Testis (tissue), 3 donors: ENCODE data around the gene EIF4E. TPM values are rescaled to one million over a fixed set of nuclear protein-coding genes. Genes with fewer than 3 reads are reported as not detected.
A peak's percentile ranks its signal among the peaks of the same experiment; 100 is the strongest.
"Not testable (repeated sequence)": the region's sequence is repeated elsewhere in the genome, so short reads cannot be mapped to it uniquely, and the experiment has no call there.

Source experiments
- DNase-seq: peaks from one replicate; pipeline ENCODE4 v3.0.0-alpha.2; 2019
- H3K27ac ChIP-seq, 2 donors: fragments of 200-600 bp; sonication (generic); one replicate each; pipeline ENCODE4 v1.5.1; 2019
- H3K27me3 ChIP-seq: fragments of 200-600 bp; sonication (generic); one replicate; pipeline ENCODE4 v1.5.1; 2019
- H3K36me3 ChIP-seq: fragments of 200-600 bp; sonication (generic); one replicate; pipeline ENCODE4 v1.5.1; 2017; ENCODE audit warnings: low read depth; ENCODE audit errors: missing control alignments
- H3K4me1 ChIP-seq: fragments of 200-600 bp; sonication (generic); one replicate; pipeline ENCODE4 v1.5.1; 2019
- H3K4me3 ChIP-seq, 2 donors: fragments of 200-600 bp; sonication (generic); one replicate each; pipeline ENCODE4 v1.5.1; 2017 to 2019
- H3K9me3 ChIP-seq: fragments of 200-600 bp; sonication (generic); one replicate; pipeline ENCODE4 v1.5.1; 2017
- CTCF ChIP-seq, 3 experiments: fragments of 450-650 bp in 2 of 3; fragments of 200-600 bp in 1 of 3; sonication (generic) in 1 of 3; IDR thresholded peaks; one replicate each; pipeline ENCODE4 v1.5.1; 2016 to 2019; ENCODE audit warnings: antibody characterized with exemption in 3 of 3, mild to moderate bottlenecking in 2 of 3, moderate library complexity in 1 of 3
- POLR2A ChIP-seq: fragments of 450-650 bp; IDR thresholded peaks from one replicate; pipeline ENCODE4 v1.6.1; 2017; ENCODE audit warnings: antibody characterized with exemption, mild to moderate bottlenecking, moderate library complexity
- WGBS, 2 donors: methylation state at CpG; one replicate each; pipeline ENCODE4 v1.1.5; 2018; 5-methylcytosine and 5-hydroxymethylcytosine counted together
- intact Hi-C: fragments of 100-400 bp; cut with DNase I; formaldehyde crosslinking; loops from one replicate; pipeline ENCODE4 v1.15.1; 2023; ENCODE audit warnings: low total_unique reads
- polyA plus RNA-seq: library from polyadenylated mRNA; stranded (reverse); fragments of 350-450 nt; fragmentation: Illumina TruSeq; extraction: RNeasy Lipid Tissue Mini Kit (QIAGEN cat#74804); gene quantifications from one replicate; pipeline ENCODE4 v1.2.3, GENCODE V29; 2014; ENCODE audit warnings: low read depth, low replicate concordance; ENCODE audit not compliant: insufficient read depth
- total RNA-seq, 2 donors: library from RNA; depleted of rRNA; stranded (reverse); fragments of >200 nt; gene quantifications; one replicate each; pipeline ENCODE4 v1.2.3, GENCODE V29; 2016

Gene EIF4E
- total and polyA plus RNA-seq, 3 donors from 2014 or later, result 97.3 to 155 (median 127) TPM

- Histone ChIP-seq H3K4me3 (peak overlapping the region; percentile 86 to 99), H3K4me1 (no peaks in the 10 kb centered on the region), H3K27ac (peak overlapping the region; percentile 90 to 98), H3K36me3 (no peaks in the 10 kb centered on the region), H3K27me3 (no peaks in the 10 kb centered on the region), H3K9me3 (no peaks in the 10 kb centered on the region)
- WGBS, 2 donors, result 0 to 1% methylated on average over 15 to 26 of the region's 26 CpGs
- no peak for TF ChIP-seq CTCF (IDR thresholded peaks at IDR 0.05)
- no peak for TF ChIP-seq POLR2A
- DNase-seq, result peak; percentile 93
- intact Hi-C loops, result no loop called here
Measured at GRCh38 chr4:98928131-98928504, 815 bp downstream of the EIF4E start.

GRCh38 chr4:98926257-98926656 is 2.7 kb downstream of the EIF4E start:
- H3K4me1 ChIP-seq, intact Hi-C loops: not testable (repeated sequence)

GRCh38 chr4:98921292-98921691 is 7.6 kb downstream of the EIF4E start:
- DNase-seq, result no peak
- H3K4me3 ChIP-seq, result no peak overlapping the region
- H3K4me1 ChIP-seq, result no peaks in the 10 kb centered on the region
- H3K9me3 ChIP-seq, result no peaks in the 10 kb centered on the region
- no peak overlapping the region for H3K27ac ChIP-seq
- no peaks in the 10 kb centered on the region for H3K36me3 ChIP-seq
- TF ChIP-seq CTCF (IDR thresholded peaks at IDR 0.05), result no peak
- TF ChIP-seq POLR2A, result no peak
- WGBS, 2 donors, result 94 to 95% methylated on average over 5 of the region's 5 CpGs
- intact Hi-C loops, result no loop called here
- H3K27me3 ChIP-seq, result no peaks in the 10 kb centered on the region

More at GRCh38 chr4:98926257-98926656, 2.7 kb downstream of the EIF4E start:
- not testable (repeated sequence) for H3K27ac ChIP-seq, H3K4me3 ChIP-seq, H3K9me3 ChIP-seq, H3K36me3 ChIP-seq, DNase-seq, H3K27me3 ChIP-seq
- WGBS, 2 donors, result 66 to 84% methylated on average over 15 of the region's 15 CpGs

- intact Hi-C loops, result no loop called here
- Histone ChIP-seq H3K27ac (no peak overlapping the region), H3K9me3 (no peaks in the 10 kb centered on the region), H3K4me3 (no peak overlapping the region), H3K4me1 (no peaks in the 10 kb centered on the region), H3K36me3 (no peaks in the 10 kb centered on the region), H3K27me3 (no peaks in the 10 kb centered on the region)
- 93 to 97% methylated on average over 2 of the region's 2 CpGs for WGBS, 2 donors
- DNase-seq, result no peak
- no peak for TF ChIP-seq POLR2A
- no peak for TF ChIP-seq CTCF (IDR thresholded peaks at IDR 0.05)
Measured at GRCh38 chr4:98919996-98920395, 8.9 kb downstream of the EIF4E start.

GRCh38 chr4:98910728-98911127 is 18.2 kb downstream of the EIF4E start:
- 77 to 80% methylated on average over 5 to 8 of the region's 8 CpGs for WGBS, 2 donors
- H3K4me3 ChIP-seq, H3K9me3 ChIP-seq, DNase-seq, H3K36me3 ChIP-seq, H3K4me1 ChIP-seq, H3K27me3 ChIP-seq, intact Hi-C loops, H3K27ac ChIP-seq: not testable (repeated sequence)

GRCh38 chr4:98909646-98910401 is 19.1 kb downstream of the EIF4E start:
- intact Hi-C loops, result no loop called here
- TF ChIP-seq POLR2A, result no peak
- TF ChIP-seq CTCF (IDR thresholded peaks at IDR 0.05), result no peak
- Histone ChIP-seq H3K4me1 (no peaks in the 10 kb centered on the region), H3K4me3 (no peak overlapping the region), H3K9me3 (no peaks in the 10 kb centered on the region), H3K27ac (no peak overlapping the region), H3K36me3 (no peaks in the 10 kb centered on the region), H3K27me3 (no peaks in the 10 kb centered on the region)
- WGBS, 2 donors, result 79% methylated on average over 5 of the region's 5 CpGs
- DNase-seq, result no peak
